GM21619 (cell line): ENCODE measurements around the gene INO80C.

Source experiments
- ATAC-seq: cut with Tn5 transposase; IDR thresholded peaks from one replicate; pipeline ENCODE4 v1.9.1; 2021; ENCODE audit not compliant: unreplicated experiment

Gene INO80C

GRCh38 chr18:35513181-35513936 is 15.6 kb upstream of the INO80C start:
- ATAC-seq, result no peak

DNA sequence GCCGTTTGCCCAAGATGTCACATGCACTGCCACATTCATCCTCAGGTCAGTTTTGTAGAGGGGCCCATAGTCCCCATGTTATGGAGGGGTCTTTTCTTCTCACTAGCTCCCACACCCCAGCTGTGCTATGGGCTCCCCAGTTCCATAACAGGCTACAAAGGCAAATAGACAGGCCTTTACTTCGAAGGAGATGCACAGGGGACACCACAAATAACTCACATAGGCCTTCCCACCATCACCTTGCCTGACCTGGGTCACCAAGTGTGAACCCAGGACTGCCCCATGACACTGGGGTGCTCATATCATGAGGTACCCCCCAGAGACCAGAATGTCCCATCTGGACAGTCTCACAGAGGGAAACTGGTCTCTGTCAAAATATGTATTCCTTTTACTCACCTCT is 15.0 kb upstream of the INO80C start:
- ATAC-seq, result no peak

GRCh38 chr18:35511833-35512232 is 14.1 kb upstream of the INO80C start:
- peak; percentile 16 for ATAC-seq

DNA sequence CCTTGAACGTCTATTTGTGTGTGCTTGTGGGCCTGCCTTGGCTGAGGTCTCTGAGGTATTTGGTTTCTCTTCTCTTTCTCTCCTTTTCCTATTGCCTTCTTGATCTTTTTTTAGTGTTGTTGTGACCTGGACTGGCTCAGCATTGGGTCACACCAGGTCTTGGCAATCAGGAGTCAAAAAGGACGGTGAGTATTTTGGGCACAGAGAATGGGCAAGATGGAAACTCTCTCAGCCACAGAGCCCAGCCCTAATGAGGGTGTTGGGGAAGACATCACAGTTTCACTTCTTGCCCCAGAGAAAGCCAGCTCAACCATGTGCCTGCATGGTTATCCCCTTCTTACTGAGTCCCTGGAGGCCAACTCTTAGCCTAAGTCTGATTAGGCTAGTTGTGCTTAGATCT is 13.7 kb upstream of the INO80C start:
- peak; percentile 83 for ATAC-seq

GRCh38 chr18:35510076-35510651 is 12.4 kb upstream of the INO80C start:
- no peak for ATAC-seq

GRCh38 chr18:35508746-35509338 is 11.1 kb upstream of the INO80C start:
- no peak for ATAC-seq

DNA sequence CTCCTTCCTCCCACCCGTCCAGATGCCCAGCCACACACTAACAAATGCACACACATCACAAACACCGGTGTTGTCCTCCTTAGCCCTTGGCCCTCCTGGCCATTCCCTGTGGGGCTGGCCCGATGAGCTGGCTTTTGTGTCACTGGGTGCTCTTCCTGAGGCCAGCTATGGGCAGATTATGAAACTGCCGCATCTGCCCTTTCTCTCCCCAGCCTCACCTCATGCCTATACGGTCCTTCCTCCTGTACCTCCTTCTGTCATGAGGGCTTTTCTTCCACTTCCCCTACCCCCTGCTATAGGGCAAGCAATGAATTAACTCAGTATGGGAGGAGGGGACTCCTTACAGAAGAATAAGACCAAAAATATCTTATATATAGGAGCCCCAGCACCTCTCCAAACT is 10.3 kb upstream of the INO80C start:
- no peak for ATAC-seq

DNA sequence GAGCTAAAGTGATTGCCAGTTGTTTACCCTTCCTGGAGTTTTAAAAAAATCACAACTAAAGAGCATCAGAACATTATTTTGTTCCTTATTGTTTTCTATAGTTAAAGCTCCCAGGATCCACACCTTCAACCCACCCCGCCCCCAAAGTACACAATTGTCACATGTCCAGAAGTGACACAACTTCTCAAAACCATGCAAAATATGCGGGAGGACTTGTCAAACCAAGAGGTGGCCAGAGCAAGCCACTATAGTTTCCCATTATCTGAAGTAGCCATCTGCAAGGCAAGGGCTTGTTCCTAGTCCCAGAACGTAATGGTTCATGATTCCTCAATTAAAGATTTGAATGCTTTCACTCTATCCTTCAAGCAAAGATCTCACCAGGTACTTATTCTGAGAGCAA is 9.9 kb upstream of the INO80C start:
- no peak for ATAC-seq

- no peak for ATAC-seq
These were observed 9.4 kb upstream of the INO80C start for GRCh38 chr18:35507192-35507591.

DNA sequence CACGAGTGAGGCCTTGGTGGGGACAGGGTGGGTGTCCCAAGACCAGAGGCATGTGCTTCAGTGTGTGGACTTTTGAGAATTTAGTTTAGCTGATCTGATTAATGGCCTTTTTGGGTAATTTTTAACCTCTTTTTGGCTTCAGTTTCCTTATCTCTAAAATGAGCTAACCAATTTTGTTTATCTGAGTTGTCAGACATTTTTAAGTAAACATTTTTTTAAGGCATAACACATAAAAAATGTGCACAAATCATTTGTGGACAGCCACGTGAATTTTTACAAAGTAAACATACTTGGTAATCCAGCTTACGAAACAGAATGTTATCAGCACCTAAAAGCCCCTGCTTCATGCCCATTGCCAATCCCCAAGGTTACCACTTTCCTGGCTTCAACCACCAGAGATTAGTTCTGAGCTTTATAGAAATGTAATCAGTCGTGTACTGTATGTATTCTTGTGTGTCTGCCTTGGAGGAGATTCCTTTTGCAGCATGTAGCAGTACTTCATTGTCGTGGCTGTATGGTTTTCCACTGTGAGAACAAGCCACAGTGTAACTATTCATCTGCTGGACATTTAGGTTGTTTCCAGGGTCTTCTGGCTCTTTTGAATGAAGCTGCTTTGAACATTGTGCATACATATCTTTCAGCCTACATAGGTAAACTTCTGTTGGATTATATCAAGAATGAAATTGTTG is 8.4 kb upstream of the INO80C start:
- no peak for ATAC-seq

- no peak for ATAC-seq
These were observed 7.2 kb upstream of the INO80C start for GRCh38 chr18:35504996-35505395.

DNA sequence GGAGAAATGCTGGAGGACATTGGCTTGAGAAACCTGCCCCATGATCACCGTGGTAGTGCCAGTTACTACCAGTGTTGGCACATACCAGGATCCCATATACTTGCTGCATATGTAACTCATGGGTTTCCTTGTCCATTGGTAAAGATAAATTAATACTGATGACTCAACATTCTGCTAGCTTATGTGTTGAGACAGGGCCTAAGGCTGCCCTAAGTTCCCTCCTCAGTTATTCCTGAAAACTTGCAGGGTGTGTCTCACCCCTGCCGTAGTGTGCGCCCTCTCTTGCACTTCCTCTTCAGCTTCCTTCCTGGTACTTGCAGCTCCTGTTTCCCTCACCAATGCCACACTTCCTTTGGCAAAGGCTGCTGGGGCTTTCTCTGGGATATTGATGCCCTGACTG is 4.3 kb upstream of the INO80C start:
- no peak for ATAC-seq

- ATAC-seq, result no peak
These were observed 3.6 kb upstream of the INO80C start for GRCh38 chr18:35501369-35501768.

DNA sequence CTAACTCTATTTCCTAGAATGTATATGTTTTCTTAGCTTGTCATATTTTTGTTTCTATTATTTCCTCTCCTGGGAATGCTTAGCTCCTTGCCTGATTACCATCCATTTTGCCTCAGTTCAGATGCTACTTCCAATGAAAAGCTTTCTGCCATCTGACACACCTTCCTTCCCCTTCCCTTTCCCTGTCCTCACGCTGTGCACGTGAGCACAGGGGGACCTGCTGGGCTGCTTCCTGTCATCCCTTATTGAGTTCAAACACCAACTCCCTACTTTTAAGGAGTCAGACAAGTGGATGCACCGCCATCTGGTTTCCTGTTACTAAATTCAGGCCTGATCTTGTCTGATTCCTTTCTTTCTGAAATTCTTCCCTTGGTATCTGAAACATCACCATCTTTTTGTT is 2.4 kb upstream of the INO80C start:
- no peak for ATAC-seq

DNA sequence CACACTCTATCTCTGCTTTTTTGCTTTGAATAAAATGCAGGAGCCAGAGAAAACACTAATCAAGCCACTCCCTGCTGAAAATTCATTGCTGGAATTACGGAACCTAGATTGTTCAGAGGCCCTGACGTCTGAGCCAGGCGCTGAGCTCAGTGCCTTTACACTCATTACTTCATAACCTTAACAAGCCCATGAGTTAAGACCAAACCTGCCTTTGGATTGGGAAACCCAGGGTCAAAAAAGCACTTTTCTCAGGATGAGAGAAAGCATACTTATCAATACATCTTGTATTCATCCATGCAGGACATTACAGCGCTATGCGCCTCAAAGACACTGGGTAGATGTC is 762 bp downstream of the INO80C start:
- peak; percentile 9 for ATAC-seq

DNA sequence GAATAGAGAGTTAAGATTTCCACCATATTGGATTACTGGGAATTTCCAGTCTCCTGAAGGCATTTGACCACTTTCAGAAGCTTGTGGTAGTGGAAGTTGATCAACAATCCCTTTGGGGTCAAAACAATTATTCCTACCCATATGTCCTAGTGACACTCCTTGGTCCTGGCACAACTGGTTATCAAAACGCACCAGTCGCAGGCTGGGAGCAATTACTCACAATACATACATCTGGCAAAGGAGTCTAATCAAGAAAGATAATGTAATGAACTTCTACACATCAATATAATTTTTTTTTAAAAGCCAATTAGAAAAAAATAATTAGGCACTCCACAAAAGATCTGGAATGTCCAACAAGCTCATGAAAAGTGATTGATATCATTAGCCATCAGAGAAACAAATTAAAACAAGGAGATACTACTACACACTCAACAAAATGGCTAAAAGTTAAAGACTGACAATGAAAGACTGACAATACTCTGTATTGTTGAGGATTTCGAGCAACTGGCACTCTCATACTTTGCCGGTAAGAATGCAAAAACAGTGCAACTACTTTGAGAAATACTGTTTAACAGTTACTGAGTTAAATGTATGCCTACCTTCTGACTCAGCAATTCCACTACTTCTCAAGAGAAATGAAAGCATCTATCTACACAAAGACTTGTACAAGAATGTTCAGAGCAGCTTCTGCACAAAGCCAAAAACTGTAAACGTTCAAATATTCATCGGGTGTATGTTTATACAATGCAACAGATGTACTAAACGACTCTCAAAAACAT is 2.0 kb downstream of the INO80C start:
- ATAC-seq, result no peak

DNA sequence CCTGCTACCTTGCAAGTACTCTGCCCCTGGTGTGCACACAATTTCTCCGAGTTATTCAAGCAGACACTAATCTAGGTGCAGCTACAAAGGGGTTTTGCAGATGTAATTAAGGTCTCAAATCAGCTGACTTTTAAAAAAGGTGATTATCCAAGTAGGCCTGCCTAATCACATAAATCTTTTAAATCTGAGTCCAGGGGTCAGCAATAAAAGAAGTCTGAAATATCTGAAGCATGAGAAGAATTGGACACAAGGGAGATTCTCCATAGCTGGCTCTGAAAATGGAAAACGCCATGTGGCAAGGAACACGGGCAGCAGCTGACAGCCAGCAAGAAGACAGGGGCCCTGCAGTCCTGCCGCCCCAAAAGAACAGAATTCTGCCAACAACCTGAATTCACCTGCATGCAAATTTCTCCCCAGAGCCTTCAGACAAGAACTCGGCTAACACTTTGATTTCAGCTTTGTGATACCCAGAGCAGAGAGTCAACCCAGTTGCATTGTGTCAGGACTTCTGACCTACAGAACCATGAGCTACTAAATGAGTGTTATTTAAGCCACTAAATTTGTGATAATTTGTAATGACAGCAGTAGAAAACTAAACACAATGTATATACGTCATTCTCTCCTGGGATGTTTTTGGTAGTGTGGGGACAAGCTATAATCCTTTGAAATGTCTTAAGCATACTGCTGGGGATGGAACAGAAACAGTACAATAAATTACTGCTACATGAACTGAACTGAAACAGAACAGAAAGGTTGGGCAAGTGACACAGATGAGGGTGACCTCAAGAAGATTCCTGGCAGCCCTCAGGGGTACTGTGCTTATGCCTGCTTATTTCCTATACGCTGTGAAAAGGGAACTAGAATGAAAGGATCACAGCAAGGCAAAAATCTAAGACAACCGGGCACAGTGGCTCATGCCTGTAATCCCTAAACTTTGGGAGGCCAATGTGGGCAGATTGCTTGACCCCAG is 3.2 kb downstream of the INO80C start:
- no peak for ATAC-seq

- ATAC-seq, result no peak
These were observed 6.1 kb downstream of the INO80C start for GRCh38 chr18:35491700-35492077.

- ATAC-seq, result no peak
These were observed 6.7 kb downstream of the INO80C start for GRCh38 chr18:35490894-35491699.
